UCSD-AML1 (cell line): ENCODE results near the gene RNF19B.
"Not testable (repeated sequence)": the region's sequence is repeated elsewhere in the genome, so short reads cannot be mapped to it uniquely, and the experiment has no call there.

Source experiments
- DNase-seq: peaks from one replicate; lab custom pipeline; 2025; ENCODE audit not compliant: unreplicated experiment; lab: John Stamatoyannopoulos, UW

The RNF19B gene

GRCh38 chr1:32964461-32965250, at the start of gene RNF19B:
Gene RNF19B (minus strand): TSS chr1:32964809. CDS start chr1:32964685, 124 bp downstream.
- peak; percentile 95 for DNase-seq

DNA sequence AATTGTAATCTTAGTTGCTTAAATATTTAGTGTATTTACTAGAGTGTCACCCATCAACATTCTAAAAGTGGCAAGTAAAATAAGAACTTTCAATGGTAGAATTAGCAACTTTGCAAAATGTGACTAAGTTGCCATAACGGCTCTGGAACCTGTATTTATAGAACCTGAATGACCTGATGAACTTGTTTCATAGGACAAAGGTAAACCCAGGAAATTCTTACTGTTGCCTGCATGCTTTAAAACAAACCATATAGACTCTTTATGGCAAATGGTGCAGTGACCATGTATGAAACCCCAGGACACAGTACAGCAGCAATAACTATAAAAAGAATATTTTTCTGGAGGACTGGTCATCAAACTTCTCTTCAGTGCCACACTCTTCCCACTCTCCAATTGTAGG, 49.2 kb upstream of the RNF19B start:
- DNase-seq = no peak

GRCh38 chr1:33012165-33012564, 47.6 kb upstream of the RNF19B start:
- no peak for DNase-seq

- DNase-seq = no peak
Measured at GRCh38 chr1:33010932-33011731, 46.5 kb upstream of the RNF19B start.

DNA sequence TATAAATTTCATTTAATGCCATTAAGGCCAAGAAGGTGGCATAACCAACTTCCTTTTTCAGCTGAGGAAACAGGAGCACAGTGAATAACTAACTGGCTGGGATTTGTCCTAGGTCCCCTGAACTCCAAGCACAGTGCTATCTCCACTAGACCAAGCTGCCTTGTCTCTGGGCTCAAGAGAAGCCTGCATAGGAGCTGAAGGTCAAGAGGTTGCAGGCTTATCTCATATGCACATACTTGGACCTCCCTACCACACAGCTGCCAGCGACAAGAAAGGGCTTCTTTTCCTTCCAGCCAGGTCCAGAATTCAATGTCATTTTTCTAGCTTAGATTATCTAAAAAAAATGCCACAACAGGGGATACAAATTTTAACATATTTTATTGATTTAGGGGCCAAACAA, 45.0 kb upstream of the RNF19B start:
- no peak for DNase-seq

DNA sequence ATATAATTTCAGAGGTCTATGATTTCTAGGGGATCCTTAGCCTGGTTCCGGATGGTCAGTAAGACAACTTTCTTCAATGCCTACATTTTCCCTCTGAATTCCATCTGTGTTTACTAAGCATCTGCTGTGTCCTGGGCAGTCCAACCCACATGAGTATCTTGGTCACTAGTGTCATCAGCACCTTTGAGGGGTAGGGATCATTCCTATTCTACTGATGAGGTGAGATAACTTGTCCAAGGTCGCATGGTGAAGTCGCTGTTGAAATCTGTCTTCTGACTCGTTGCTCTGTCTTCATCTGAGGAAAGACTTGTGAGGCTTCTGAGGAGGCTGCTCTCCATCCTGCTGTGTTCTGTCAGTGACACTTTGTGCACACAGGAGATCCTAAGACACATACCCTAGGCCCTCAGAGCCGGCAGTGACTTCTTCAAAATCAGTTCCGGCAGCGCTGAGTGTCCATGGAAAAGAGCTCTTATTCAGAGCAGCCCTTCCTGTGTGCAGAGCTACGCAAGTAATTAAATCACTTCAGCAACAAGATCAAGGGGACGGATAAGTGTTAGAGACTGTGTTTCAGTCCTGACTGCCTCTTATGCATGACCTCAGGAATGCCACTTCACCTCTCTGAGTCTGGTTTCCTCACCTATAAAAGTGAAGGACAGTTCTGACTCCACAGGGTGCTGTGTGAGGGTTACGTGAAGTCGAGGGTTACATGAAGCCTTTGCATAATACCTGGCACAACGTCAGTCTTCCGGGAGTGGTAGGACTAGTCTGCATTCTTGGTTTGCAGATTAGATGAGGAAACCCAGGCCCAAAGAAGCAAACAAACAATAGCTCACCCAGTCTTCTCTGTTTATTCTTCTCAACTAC, 43.7 kb upstream of the RNF19B start:
- no peak for DNase-seq

- DNase-seq = no peak
Measured at GRCh38 chr1:33007190-33008050, 42.8 kb upstream of the RNF19B start.

DNA sequence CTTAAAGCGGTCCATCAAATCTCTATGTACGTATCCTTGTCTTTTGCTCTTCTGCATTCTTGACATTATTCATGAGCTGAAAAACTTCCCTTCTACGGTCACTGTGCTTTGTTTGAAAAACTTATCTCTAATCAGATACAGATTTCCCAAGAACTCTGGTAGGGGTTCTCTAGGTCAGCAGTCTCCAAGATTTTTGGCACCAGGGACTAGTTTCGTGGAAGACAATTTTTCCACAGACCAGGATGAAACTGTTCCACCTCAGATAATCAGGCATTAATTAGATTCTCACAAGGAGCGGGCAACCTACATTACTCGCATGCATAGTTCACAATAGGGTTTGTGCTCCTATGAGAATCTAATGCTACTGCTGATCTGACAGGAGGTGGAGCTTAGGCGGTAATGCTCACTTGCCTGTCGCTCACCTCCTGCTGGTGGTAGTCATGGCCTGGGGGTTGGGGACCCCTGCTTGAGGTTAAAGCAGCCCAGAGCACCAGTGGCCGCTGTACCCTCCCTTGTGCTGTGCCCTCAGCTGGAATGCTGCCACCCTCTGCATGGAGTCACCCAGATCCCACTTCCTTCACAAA, 41.3 kb upstream of the RNF19B start:
- no peak for DNase-seq

DNA sequence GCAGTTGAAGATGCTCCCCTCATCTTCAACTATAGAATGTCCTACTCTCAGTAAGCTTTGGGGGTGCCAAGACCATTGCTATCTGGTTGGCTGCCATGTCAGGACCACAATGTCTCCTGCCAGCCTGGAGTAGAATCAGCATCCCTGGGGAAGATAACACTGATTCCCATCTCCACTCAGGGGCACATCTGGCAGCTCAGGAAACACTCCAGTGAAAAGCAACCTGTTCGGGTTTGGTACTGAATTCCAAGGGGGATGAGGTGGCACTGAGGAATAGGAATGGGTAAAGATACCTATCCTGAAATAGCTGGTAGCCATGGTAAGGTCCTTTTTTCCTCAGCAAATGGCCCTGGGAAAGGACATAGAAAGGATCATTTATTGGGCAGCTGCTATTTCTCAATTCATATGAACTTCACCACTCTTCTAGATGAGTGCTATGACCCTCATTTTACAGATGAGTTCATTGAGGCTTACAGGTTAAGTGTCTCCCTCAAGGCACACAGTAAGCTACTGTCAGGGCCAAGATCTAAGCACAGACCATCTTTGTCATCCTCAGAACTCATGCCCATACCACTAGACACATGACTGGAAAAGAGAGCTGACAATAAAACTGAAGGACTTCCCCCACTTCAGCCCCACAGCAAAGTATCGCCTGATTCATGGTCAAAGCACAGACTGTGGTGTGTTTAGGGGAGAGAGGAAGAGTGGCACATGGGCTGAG, 40.7 kb upstream of the RNF19B start:
- no peak for DNase-seq

DNA sequence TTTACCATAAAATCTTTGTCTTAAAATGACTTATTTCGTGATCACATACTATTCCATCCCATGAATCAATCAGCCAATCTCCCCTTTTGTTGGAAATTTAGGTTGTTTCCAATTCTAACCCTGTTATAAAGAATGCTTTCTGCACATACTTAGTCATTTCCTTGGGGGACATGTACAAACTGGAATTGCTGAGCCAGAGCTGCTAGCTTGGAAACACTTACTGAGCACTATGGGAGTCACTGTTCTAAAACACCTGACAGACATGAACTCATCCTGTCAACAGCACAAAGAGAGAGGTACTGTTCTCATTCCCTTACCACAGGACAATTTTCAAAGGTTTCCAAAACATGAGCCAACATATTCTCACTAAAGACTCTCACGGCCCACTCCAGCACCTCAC, 40.0 kb upstream of the RNF19B start:
- DNase-seq = no peak

- no peak for DNase-seq
Measured at GRCh38 chr1:33003657-33004056, 39.0 kb upstream of the RNF19B start.

DNA sequence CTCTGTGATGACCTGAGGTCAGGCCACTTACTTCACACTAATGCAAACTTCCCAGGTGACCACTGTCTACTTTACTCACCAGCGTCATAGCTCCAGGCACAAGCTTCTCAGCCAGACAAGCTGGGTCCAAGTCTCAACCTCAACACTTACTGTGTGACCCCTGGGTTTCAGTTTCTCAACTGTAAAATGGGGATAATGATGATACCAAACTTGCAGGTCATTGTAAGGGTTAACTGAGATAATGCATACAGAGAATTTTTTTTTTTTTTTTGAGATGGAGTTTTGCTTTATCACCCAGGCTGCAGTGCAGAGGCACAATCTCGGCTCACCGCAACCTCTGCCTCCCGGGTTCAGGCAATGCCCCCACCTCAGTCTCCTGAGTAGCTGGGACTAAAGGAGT, 37.4 kb upstream of the RNF19B start:
- no peak for DNase-seq

GRCh38 chr1:33001282-33001681, 36.7 kb upstream of the RNF19B start:
- no peak for DNase-seq

DNA sequence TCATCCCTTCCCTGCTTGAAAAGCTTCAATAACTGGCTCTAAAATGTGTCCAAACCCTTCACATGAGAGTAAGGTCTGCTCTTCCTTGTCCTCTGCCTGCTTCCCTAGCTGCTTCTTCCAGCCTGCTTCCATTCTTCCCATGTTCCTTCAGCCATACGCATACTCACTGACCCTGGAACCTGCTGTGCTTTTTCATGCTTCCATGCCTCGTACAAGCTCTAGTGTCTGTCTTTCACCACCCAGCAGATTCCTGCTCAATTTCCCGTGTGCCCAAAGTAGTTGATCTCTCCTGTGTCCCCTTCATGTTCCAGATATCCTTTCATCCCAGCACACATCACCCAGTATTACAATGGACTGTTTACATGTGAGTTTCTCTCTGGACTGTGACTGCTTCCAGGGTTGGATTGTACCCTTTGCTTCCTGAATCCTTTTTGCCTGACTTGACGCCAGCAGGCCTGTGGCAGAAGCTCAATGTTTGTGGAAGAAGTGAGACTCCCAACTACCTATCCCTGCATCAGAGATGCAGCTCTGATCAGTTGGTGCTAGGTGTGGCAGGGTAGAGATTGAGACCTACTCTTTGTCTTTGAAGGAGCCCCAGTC, 35.9 kb upstream of the RNF19B start:
- DNase-seq = no peak

DNA sequence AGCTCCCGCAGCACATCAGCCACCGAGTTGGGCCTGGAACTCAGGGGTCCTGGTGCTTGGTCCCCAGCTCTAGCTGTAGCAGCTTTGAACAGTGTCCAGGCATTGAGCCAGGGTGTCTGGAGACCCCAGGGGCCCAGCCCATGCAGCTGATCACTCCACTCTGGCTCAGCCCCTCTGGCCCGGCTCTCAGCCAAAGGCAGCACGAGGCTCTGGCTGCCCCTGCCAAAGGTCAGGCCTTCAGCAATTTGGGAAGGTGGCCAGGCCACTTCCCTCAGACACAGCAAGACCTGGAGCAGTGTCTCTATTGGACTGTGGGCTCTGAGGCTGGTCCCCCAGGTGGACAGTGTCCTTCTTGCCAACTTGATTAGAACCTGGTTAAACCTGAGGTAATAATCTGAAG, 34.4 kb upstream of the RNF19B start:
- no peak for DNase-seq

DNA sequence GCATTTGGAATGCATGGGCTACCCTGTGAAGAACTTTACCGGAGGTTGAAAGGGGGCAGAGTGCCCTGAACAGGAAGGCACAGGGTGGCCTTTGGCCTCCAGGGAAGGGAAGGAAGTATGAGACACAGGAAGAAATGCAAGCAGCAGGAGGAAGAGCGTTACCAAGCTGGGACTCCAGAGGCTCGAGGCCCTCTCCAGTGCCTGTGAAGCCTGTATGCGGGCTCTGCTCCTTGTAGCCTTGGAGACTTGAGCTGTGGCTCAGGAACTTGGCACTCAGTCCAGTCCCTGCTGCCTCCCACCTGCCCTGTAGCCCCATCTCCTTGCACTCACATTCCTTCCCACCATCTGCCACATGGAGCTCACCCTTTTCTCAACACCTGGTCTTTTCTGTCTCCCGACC, 33.5 kb upstream of the RNF19B start:
- DNase-seq = peak; percentile 67

DNA sequence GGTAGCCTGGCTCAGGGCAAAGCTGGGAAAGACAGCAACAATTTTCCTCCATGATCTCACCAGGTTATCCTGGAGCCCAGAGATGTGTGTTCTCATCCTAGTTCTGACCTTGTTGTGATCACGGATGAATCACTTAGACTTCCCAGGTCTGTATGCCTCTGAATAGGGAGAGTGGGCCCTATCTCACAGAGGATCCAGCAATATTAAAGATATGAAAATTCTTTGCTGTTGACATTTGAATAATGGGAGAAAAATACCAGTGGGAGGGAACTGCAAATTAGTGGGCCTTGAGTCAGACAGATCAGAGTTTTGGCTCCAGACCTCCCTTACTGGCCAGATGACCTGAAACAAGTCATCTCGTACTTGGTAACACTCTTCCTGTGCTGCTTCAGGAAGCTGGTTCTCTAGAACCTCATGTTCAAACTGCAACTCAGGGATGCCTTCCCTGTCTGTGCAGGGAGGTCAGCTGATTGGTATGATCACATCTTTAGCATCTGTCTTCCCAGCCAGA, 32.8 kb upstream of the RNF19B start:
- no peak for DNase-seq

GRCh38 chr1:32993324-32993636, 28.7 kb upstream of the RNF19B start:
- not testable (repeated sequence) for DNase-seq
